Urinary bladder (tissue), 4 donors: Measurements from ENCODE around the gene ALDH9A1. TPM values are rescaled to one million over a fixed set of nuclear protein-coding genes. Genes with fewer than 3 reads are reported as not detected.

ENCODE experiments used
- DNase-seq: peaks from one replicate; pipeline ENCODE4 v3.0.0-alpha.2; 2015; ENCODE audit errors: extremely low spot score
- H3K27ac ChIP-seq: one replicate; pipeline ENCODE4 v1.5.1; 2013; ENCODE audit warnings: low read depth, mild to moderate bottlenecking, moderate library complexity
- H3K36me3 ChIP-seq: one replicate; pipeline ENCODE4 v1.6.1; 2013; ENCODE audit warnings: mild to moderate bottlenecking, moderate library complexity; ENCODE audit not compliant: insufficient read depth
- H3K4me1 ChIP-seq: one replicate; pipeline ENCODE4 v1.6.1; 2013; ENCODE audit warnings: mild to moderate bottlenecking, moderate library complexity; ENCODE audit not compliant: insufficient read depth
- H3K4me3 ChIP-seq: one replicate; pipeline ENCODE4 v1.5.1; 2013; ENCODE audit warnings: low read depth, low read length
- WGBS: extraction: QIAGEN DNeasy Blood & Tissue Kit; methylation state at CpG from one replicate; pipeline ENCODE4 v1.1.7; 2013; 5-methylcytosine and 5-hydroxymethylcytosine counted together
- polyA plus RNA-seq: library from polyadenylated mRNA; stranded (reverse); fragments of 200-250 nt; gene quantifications from one replicate; pipeline ENCODE4 v1.2.3, GENCODE V29; 2013
- total RNA-seq: library from RNA; depleted of rRNA; stranded (reverse); fragments of >200 nt; gene quantifications from one replicate; pipeline ENCODE4 v1.2.3, GENCODE V29; 2014
- donor health status: healthy with polysubstance abuse.
- donor health status: healthy.

ALDH9A1 gene
- total and polyA plus RNA-seq, 2 donors, result 74.1 to 74.5 TPM

- no peaks in the 10 kb centered on the region for H3K4me1 ChIP-seq
- H3K36me3 ChIP-seq, result no peaks in the 10 kb centered on the region
- H3K4me3 ChIP-seq, result no peak overlapping the region
- no peak for DNase-seq
- H3K27ac ChIP-seq, result no peak overlapping the region
- 55% methylated on average over 1 of the region's 1 CpG for WGBS
Observed at GRCh38 chr1:165616054-165616612, 82.2 kb downstream of the ALDH9A1 start.

Other genes with a start within 250 kb of the ALDH9A1 start
- gene LRRC52, start 154.6 kb downstream of the ALDH9A1 start, total RNA-seq, result not detected
- not detected for gene LRRC52, start 154.6 kb downstream of the ALDH9A1 start, polyA plus RNA-seq
- 166 TPM for gene MGST3, start 67.3 kb downstream of the ALDH9A1 start, total RNA-seq
- 208 TPM for gene MGST3, start 67.3 kb downstream of the ALDH9A1 start, polyA plus RNA-seq
- 78.3 TPM for gene TMCO1, start 70.3 kb upstream of the ALDH9A1 start, total RNA-seq
- 84.8 TPM for gene TMCO1, start 70.3 kb upstream of the ALDH9A1 start, polyA plus RNA-seq
- gene UCK2, start 129.1 kb upstream of the ALDH9A1 start, total RNA-seq, result 19.8 TPM
- gene UCK2, start 129.1 kb upstream of the ALDH9A1 start, polyA plus RNA-seq, result 17.7 TPM